Measurements from ENCODE around the gene MAGEB17.
"Not testable (repeated sequence)": the region's sequence is repeated elsewhere in the genome, so short reads cannot be mapped to it uniquely, and the experiment has no call there.

Gene MAGEB17

GRCh38 chrX:16167181-16167580, at the start of gene MAGEB17:
MAGEB17 (plus strand) TSS chrX:16167481; CDS start chrX:16170383, 2,902 bp downstream.
- no peak for DNase-seq

GRCh38 chrX:16119353-16120220, 47.7 kb upstream of the MAGEB17 start:
- DNase-seq, result no peak

- peak; percentile 1 for DNase-seq
These were observed 46.9 kb upstream of the MAGEB17 start for GRCh38 chrX:16120431-16120830.

GRCh38 chrX:16123222-16123786, 44.0 kb upstream of the MAGEB17 start, which contains the start of gene GRPR:
GRPR (plus strand) TSS chrX:16123565; CDS start chrX:16123954, 389 bp downstream.
- peak; percentile 78 for DNase-seq

GRCh38 chrX:16124201-16124600, 43.1 kb upstream of the MAGEB17 start:
- DNase-seq, result peak; percentile 1

GRCh38 chrX:16125520-16126149, 41.6 kb upstream of the MAGEB17 start:
- DNase-seq, result peak; percentile 79

GRCh38 chrX:16130707-16131106, 36.6 kb upstream of the MAGEB17 start:
- no peak for DNase-seq

GRCh38 chrX:16134936-16135335, 32.3 kb upstream of the MAGEB17 start:
- DNase-seq, result no peak

GRCh38 chrX:16136080-16136479, 31.2 kb upstream of the MAGEB17 start:
- DNase-seq, result no peak

- DNase-seq, result no peak
These were observed 29.7 kb upstream of the MAGEB17 start for GRCh38 chrX:16137416-16138107.

GRCh38 chrX:16138108-16138427, 29.2 kb upstream of the MAGEB17 start:
- no peak for DNase-seq

GRCh38 chrX:16140448-16140847, 26.8 kb upstream of the MAGEB17 start:
- DNase-seq, result no peak

- DNase-seq, result no peak
These were observed 26.3 kb upstream of the MAGEB17 start for GRCh38 chrX:16140983-16141382.

- no peak for DNase-seq
These were observed 25.6 kb upstream of the MAGEB17 start for GRCh38 chrX:16141422-16142245.

- DNase-seq, result no peak
These were observed 25.1 kb upstream of the MAGEB17 start for GRCh38 chrX:16142246-16142558.

GRCh38 chrX:16143968-16144367, 23.3 kb upstream of the MAGEB17 start:
- no peak for DNase-seq

GRCh38 chrX:16144420-16144819, 22.9 kb upstream of the MAGEB17 start:
- peak; percentile 16 for DNase-seq

GRCh38 chrX:16145093-16145492, 22.2 kb upstream of the MAGEB17 start:
- not testable (repeated sequence) for DNase-seq

GRCh38 chrX:16145656-16146055, 21.6 kb upstream of the MAGEB17 start:
- DNase-seq, result no peak

- DNase-seq, result no peak
These were observed 18.4 kb upstream of the MAGEB17 start for GRCh38 chrX:16148896-16149295.

GRCh38 chrX:16155581-16156096, 11.6 kb upstream of the MAGEB17 start:
- DNase-seq, result no peak

- DNase-seq, result no peak
These were observed 10.5 kb upstream of the MAGEB17 start for GRCh38 chrX:16156692-16157331.
